ENCODE data around the gene PPM1H. TPM values are rescaled to one million over a fixed set of nuclear protein-coding genes. Genes with fewer than 3 reads are reported as not detected.

The PPM1H gene
- total RNA-seq, 4 donors from 2014 or later = 0.46 to 3.4 (median 1.3) TPM

DNA sequence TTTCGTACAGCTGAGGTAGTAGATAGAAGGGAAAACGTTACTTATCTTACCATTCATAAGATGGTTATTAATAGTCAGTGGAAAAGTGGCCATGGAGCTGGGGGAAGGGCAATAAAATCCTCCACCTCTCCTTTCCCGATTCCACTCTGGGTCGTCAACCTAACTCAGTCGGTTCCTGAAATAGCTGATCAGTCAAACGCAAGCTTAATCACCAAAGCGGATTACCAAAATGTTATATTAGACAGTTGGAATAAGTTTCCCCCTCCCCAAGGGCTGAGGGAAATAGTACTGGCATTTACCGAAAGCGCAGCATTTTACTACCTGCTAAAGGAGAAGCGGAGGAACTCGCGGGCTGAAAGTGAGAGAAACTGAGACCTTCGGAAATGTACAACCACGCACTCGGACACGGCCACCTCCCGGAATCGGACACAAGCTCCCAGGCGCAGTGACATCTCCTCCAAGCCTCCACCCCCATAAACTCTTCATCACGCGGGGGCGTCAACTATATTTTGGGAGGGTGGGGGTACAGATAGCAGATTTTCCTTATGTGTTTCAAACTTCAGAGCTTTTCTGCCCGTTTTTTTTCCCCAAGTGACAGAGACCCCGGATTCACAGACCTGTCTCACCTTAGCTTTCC lies 1.2 kb downstream of the PPM1H start:
- in situ Hi-C loops (cut with MboI; ENCODE audit: low sequenced_read_pairs in 4 of 4) = loop anchor here in 1 of 4 donors (25.0 kb wide), 1 partner anchor 104 kb away; no protein-coding TSS in a partner anchor
- TF ChIP-seq, protein P1, sequence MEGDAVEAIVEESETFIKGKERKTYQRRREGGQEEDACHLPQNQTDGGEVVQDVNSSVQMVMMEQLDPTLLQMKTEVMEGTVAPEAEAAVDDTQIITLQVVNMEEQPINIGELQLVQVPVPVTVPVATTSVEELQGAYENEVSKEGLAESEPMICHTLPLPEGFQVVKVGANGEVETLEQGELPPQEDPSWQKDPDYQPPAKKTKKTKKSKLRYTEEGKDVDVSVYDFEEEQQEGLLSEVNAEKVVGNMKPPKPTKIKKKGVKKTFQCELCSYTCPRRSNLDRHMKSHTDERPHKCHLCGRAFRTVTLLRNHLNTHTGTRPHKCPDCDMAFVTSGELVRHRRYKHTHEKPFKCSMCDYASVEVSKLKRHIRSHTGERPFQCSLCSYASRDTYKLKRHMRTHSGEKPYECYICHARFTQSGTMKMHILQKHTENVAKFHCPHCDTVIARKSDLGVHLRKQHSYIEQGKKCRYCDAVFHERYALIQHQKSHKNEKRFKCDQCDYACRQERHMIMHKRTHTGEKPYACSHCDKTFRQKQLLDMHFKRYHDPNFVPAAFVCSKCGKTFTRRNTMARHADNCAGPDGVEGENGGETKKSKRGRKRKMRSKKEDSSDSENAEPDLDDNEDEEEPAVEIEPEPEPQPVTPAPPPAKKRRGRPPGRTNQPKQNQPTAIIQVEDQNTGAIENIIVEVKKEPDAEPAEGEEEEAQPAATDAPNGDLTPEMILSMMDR (IDR thresholded peaks at IDR 0.05 in 4 of 5, conservative IDR thresholded peaks at IDR 0.05 in 1 of 5) = no peak
- TF ChIP-seq POLR2A (IDR thresholded peaks at IDR 0.05) = no peak
- intact Hi-C loops (cut with DNase I; ENCODE audit: low total_unique reads) = loop anchor here (10.0 kb wide), 1 partner anchor 119 kb away; no protein-coding TSS in a partner anchor
- Histone ChIP-seq H3K27ac (peak overlapping the region; percentile 27 to 87 (median 66)), H3K9me3 (no peaks in the 10 kb centered on the region), H3K4me1 (peaks cover 5 to 14% of the 10 kb centered on the region in 2 donors), H3K27me3 (no peaks in the 10 kb centered on the region), H3K36me3 (no peaks in the 10 kb centered on the region), H3K4me3 (peak overlapping the region; percentile 64 to 92 (median 72))
- ATAC-seq (peak; percentile 4 to 15), DNase-seq (no peak)

GRCh38 chr12:62933220-62933601 lies 1.7 kb downstream of the PPM1H start:
- peak overlapping the region in 2 of 4 donors; percentile 68 to 87 for H3K27ac ChIP-seq
- ATAC-seq = peak in 1 of 2 donors; percentile 36
- H3K4me3 ChIP-seq = peak overlapping the region; percentile 64 to 92 (median 72)
- TF ChIP-seq, protein P1 (IDR thresholded peaks at IDR 0.05 in 4 of 5, conservative IDR thresholded peaks at IDR 0.05 in 1 of 5) = no peak
- TF ChIP-seq POLR2A (IDR thresholded peaks at IDR 0.05) = no peak
- H3K9me3 ChIP-seq = no peaks in the 10 kb centered on the region
- no peaks in the 10 kb centered on the region for H3K36me3 ChIP-seq
- intact Hi-C loops (cut with DNase I; ENCODE audit: low total_unique reads) (loop anchor here (10.0 kb wide), 1 partner anchor 118 kb away; no protein-coding TSS in a partner anchor), in situ Hi-C loops (cut with MboI; ENCODE audit: low sequenced_read_pairs in 4 of 4) (loop anchor here in 1 of 4 donors (25.0 kb wide), 1 partner anchor 104 kb away; no protein-coding TSS in a partner anchor)
- no peaks in the 10 kb centered on the region for H3K27me3 ChIP-seq
- H3K4me1 ChIP-seq = peaks cover 5 to 14% of the 10 kb centered on the region in 2 donors
- DNase-seq = peak in 1 of 2 donors; percentile 16

DNA sequence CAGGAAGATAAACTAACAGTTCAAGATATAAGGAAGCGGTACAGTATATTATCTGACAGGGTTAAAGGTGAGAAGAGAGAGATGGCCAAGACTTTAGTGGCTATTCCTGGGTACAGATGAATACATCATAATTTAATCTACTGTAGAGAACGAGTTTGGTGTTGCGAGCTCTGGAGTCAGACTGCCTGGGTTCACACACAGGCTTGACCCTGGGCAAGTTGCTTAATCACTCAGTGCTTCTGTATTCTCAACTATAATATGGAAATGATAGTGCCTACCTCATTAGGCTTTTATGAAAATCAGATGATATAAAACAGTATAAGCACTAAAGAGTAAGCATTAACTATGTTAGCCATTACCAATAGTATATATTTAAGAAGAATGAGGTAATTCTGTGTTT lies 3.5 kb downstream of the PPM1H start:
- H3K27me3 ChIP-seq = no peaks in the 10 kb centered on the region
- ATAC-seq (no peak), DNase-seq (no peak)
- H3K36me3 ChIP-seq = no peaks in the 10 kb centered on the region
- no peak for TF ChIP-seq POLR2A (IDR thresholded peaks at IDR 0.05)
- TF ChIP-seq, protein P1 (IDR thresholded peaks at IDR 0.05 in 4 of 5, conservative IDR thresholded peaks at IDR 0.05 in 1 of 5) = no peak
- H3K9me3 ChIP-seq = no peaks in the 10 kb centered on the region
- H3K4me3 ChIP-seq = no peak overlapping the region
- intact Hi-C loops (cut with DNase I; ENCODE audit: low total_unique reads) = loop anchor here (10.0 kb wide), 1 partner anchor 117 kb away; no protein-coding TSS in a partner anchor
- no peak overlapping the region for H3K27ac ChIP-seq
- in situ Hi-C loops (cut with MboI; ENCODE audit: low sequenced_read_pairs in 4 of 4) = loop anchor here in 1 of 4 donors (25.0 kb wide), 1 partner anchor 106 kb away; no protein-coding TSS in a partner anchor
- peaks cover 5 to 14% of the 10 kb centered on the region in 2 donors for H3K4me1 ChIP-seq

DNA sequence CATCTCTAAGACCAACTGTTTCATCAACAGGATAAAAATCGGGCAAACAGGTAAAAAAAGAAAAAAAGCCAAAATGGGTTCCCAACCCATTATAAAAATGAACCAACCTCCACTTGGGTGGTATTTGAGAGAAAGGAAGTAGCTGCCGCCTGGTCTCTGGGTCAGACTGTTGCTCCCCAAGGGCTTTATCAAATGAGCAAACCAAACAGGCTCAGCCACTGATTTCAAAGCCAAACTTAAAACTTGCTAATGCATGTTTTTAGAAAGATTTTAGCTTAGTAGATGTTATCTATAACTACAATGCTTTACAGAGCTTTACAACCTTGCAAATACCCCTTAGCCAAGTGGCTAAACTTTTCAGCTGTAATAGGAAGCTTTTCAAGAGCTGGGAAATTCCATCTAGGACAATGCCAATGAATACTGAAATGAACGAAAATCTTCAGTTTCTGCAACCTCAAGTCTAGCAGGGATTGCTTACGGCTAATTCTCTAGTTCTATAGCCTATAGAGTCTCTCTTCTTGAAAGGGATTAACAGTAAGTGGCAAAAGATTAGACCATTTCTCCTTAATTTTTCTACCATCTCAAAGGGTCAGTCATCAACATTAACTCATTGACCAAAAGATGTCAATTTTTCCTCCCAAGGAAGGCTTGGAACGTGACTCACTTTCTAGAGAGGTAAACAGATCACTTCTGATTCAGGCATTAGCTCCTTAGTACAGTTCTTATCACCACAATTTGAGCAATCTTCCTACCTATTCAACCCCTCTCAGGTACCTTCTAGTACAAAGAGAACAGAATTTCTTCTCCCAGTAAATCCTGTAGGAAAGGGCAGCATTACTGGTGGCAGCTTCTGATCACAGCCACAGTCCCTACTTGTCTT lies 4.2 kb downstream of the PPM1H start:
- intact Hi-C loops (cut with DNase I; ENCODE audit: low total_unique reads) = loop anchor here (10.0 kb wide), 1 partner anchor 116 kb away; no protein-coding TSS in a partner anchor
- Histone ChIP-seq H3K4me3 (no peak overlapping the region), H3K9me3 (no peaks in the 10 kb centered on the region), H3K4me1 (peaks cover 5 to 14% of the 10 kb centered on the region in 2 donors), H3K27me3 (no peaks in the 10 kb centered on the region), H3K36me3 (no peaks in the 10 kb centered on the region), H3K27ac (no peak overlapping the region)
- in situ Hi-C loops (cut with MboI; ENCODE audit: low sequenced_read_pairs in 4 of 4) = loop anchor here in 1 of 4 donors (25.0 kb wide), 1 partner anchor 107 kb away; no protein-coding TSS in a partner anchor
- no peak for ATAC-seq
- TF ChIP-seq, protein P1 (IDR thresholded peaks at IDR 0.05 in 4 of 5, conservative IDR thresholded peaks at IDR 0.05 in 1 of 5) = no peak
- TF ChIP-seq POLR2A (IDR thresholded peaks at IDR 0.05) = no peak
- no peak for DNase-seq

All from gastrocnemius medialis (tissue), 4 donors.